Kidney tubule cell (primary cell): ENCODE data around the gene BCAS1.
"Not testable (repeated sequence)": the region's sequence is repeated elsewhere in the genome, so short reads cannot be mapped to it uniquely, and the experiment has no call there.

Experiments
- DNase-seq: peaks from one replicate; pipeline ENCODE4 v3.0.0-alpha.2; 2018; ENCODE audit warnings: low spot score

The BCAS1 gene

DNA sequence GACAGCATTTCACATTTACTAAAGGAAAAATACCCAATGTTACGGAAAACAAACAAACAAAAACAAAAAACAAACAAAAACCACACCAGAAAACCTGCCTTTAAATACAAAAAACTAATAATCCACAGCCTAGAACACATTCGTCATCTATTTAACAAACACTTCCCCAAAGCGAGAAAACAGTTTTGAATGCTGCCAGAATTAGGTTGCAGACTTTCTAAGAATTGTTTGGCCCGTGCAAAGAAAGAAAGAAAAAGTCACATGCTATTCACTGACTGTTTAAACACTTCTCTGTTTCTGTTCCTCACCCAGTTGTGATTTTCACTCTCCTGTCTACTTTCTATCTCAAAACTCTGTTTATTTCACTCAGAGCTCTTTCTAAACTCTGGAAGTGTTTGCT is 52.5 kb downstream of the BCAS1 start:
- DNase-seq = no peak

DNA sequence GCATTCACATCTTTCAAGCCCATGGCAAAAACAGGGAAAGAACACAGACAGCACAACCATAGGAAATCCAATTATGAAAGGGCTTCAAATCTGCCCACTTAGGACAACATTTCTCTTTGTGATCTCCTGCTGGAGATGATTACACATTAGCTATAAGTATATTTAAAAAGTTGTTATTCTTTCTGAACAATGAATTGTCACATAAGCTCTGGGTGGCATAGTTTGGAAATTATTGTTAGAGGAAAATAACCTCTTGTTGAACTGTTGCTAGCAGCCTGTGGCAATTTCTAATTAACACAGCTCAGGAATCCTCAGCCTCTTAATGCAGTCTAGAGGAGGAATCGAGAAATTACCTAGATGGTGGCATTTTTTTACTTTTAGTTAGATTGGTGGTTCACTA is 54.9 kb downstream of the BCAS1 start:
- no peak for DNase-seq

DNA sequence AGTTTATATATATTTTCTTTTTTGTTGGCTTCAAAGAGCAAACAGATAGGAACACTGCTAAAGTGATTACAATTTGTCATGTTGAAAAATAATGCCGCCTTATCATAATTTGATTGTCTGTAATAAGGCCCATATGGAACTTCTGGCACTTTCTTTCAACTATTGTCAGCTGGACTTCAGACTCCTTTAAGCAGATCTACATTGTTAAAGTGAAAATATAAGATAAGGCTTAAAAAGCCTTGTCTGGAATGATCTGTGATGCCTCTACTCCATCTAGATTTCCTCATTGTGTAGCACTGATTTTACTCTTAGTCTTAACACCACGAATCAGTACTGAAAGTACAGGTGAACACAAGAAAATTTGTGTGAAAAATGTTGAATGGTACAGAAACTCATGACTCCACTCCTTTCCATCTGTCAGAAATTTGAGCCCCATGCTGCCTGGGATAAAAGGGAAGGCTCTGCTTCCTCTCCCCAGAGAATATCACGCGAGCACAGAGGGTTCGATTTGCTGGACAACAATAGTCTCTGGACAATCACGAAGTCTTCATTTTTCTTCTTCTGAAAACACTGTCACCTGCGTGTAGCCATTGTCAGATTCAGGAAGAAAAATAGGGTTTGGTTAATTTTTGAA is 56.0 kb downstream of the BCAS1 start:
- DNase-seq = no peak

DNA sequence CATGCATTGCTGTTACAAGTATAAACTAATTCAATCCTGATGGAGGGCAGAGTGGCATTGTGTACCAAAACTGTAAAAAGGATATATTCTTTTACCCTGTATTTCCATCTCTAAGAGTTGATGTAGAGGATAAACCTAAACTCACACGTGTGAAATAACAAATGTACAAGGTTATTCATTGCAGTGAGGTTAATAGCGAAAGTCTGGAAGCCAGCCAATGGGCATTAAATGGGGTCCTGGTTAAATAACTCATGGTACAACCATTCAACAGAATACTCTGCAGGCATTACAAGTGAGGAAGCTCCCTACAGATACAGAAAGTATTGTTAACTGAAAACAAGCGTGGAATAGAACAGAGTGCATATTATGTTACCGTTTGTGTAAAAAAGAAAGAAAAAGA is 56.9 kb downstream of the BCAS1 start:
- no peak for DNase-seq

DNA sequence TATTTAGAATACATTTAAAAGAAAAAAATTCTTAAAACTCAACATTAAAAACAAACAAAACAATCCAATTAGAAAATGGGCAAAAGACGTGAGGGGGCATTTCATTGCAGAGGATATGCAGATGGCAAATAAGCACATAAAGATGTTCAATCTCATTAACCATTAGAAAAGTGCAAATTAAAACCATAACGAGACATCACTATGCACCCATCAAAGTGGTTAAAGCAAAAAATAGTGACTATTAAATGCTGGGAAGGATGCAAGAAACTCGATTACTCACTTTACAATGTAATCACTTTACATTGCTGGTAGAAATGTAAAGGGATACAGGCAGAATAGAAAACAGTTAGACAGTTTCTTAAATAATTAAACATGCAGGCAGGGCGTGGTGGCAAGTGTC is 59.0 kb downstream of the BCAS1 start:
- DNase-seq = no peak

DNA sequence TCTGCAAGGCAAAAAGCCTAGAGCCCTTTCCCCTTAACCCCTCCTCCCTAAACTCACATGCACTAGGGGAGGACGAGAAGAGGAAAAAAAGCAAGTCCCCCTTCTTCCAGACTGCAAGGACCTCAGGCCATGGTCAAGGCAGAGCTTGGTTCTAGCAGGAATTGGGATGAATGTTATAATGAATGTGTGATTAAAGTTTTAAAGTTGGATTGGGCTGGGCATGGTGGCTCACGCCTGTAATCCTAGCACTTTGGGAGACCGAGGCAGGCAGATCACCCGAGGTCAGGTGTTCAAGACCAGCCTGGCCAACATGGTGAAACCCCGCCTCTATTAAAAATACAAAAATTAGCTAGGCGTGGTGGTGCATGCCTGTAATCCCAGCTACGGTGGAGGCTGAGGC is 64.2 kb downstream of the BCAS1 start:
- not testable (repeated sequence) for DNase-seq

DNA sequence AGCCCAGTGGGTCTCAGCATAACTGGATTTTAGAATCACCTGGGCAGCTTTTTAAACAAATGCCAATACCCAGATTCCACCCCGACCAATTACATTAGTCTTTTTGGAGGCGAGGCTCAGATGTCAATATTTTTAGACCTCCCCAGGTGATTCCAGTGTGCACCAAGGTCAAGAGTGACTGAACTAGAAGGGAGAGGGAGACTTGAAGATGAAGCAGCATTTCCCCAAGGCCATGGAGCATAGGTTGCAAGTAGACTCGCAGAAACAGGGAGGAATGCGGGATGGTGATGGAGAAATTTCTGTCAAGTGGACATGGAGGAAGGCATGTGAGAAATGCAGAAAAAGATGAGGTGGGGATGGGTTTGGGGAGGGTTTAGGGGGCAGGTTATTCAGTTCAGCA is 64.9 kb downstream of the BCAS1 start:
- no peak for DNase-seq

DNA sequence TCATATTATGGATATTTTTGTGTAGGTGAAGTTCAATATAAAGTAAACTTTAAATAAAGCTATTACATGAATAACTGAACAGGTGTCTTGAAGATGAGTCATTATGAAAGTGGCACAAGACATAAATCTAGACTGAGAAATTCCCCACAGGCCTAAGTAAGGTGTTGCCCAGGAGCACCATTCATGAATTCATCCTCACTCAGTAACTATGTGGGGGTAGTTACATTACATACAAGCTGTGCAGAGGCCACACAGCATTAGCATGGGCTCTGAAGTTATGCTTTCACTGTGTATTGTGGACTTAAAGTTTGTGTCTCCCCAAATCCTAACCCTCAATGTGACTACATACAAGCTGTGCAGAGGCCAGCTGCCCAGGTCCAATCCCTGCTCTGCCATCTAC is 65.9 kb downstream of the BCAS1 start:
- DNase-seq = peak; percentile 33

DNA sequence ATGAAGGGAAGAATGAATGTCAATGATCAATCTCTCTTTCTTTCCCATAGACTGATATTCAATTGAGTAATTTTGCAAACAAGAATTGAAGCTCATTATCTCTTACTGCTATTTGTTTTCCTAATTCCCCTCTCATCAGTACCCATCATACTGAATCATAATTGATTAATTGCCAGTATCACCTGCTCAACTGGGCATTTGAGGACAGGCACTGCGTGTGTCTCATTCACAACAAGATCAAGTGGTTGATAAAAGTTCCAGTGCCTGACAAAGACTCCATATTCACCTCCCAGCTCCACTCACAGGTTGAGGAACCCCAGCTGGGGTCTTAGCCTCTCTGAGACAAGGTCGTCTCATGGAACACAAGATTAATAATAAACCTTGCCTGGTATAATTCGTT is 67.7 kb downstream of the BCAS1 start:
- no peak for DNase-seq

DNA sequence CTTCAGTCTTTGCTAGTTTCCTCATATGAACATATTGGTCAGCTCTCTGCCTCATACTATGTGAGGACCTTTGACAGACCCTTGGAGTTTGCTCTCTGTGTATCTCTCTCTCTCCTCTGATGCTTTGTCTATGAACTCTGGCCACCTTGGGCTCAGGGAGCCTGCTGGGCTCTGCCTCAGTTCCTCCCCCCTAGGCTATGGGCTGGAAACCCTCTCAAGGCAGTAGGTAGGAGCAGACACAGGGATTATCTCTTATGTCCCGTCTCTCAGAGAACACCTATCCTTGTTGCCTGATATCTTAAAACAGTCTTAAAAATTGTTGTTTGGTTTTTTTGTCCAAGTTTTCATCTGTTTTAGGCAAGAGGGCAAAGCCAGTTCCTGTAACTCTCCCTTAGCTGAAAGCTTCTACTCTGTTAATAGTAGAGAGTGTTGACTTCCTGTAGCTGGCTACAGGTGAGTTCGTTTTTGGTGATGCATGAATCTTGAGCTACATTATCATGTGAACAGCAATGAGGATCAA is 68.3 kb downstream of the BCAS1 start:
- DNase-seq = no peak

DNA sequence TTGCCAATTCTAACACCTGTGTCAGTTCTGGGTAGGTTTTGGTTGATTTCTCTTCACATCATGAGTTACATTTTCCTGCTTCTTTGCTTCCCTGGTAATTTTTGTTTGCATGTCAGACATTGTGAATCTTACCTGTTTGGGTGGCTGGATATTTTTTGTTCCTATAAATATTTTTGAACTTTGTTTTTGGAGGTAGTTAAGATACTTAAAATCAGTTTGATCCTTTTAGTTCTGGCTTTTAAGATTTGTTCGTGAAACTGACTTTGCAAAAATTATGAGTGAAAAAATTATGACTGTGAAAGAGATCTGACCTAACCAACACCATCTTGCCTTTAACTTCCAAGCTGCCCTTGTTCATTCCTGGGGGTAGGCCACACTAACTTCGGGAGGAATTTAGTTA is 69.5 kb downstream of the BCAS1 start:
- no peak for DNase-seq

DNA sequence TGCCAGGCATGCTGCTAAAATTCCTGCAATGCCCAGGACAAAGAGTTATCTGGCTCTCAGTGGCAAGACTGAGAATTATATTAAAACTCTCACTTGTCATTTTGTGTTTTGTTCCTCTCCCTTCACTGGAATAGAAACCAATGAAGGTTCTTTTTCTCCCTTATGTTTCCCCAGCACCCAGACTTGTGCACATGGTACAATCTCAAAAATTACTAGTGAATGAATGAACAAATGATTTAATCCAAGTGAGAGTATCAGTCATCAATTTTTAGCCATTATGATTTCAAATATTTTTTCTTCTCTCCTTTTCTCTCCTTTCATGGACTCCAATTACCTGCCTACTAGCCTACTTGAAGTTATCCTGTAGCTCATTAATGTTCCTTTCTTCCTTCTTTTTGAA is 70.1 kb downstream of the BCAS1 start:
- DNase-seq = no peak

DNA sequence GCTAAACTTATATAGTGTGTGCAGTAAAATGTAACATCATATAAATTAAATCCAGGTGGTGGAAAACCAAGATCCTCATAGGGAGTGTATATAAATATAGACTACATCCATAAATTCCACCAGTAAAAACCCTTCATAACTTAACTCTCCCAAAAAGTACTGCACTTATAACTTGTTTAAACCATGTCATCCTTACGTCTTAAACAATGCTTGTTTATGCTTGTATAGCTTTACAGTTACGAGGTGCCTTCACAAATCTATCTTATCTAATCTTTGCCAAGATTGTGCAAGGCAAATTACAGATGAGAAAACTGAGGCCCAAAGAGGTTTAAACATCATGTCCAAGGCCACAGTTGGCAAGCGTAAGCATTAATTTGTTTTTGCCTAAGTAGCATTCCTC is 71.3 kb downstream of the BCAS1 start:
- DNase-seq = no peak

DNA sequence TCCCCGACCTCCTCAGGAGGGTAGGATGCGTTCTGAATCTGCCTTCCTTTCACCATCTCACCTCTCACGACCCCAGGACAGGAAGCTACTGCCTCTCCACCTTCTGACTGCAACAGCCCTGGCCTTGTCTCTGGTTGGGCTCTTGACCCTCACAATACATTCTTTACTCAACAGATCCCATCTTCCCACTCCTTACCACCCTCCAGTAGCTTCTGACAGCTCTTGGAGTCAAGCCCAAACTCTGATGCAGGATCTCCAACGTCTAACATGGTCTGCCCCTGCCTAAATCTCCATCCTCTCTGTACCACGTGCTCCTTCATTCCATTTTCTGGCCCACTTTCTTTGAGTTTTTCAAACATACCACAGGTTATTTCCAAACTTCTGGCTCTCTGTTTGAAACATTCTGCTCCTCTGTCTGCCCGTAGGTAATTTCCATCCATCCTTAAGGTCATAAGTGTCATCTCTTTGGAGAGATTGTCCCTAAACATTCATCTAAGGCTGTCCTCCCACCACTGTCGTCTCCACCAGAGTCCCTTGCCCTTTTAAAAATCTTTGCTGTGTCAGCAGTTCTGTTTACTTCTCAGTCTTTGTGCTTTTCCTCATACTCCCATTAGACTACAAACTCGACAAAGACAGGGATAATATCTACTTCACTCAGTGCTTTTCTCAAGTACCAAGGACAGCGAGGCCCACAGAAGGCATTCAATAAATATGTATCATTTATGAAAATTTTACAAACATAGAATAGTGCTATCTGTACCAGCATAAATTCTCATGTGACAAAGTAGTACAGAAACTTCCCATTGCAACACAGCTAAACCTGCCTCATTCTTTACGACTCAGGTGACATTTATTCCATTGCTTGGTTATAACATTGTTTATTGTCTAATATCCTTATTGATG is 73.6 kb downstream of the BCAS1 start:
- no peak for DNase-seq

DNA sequence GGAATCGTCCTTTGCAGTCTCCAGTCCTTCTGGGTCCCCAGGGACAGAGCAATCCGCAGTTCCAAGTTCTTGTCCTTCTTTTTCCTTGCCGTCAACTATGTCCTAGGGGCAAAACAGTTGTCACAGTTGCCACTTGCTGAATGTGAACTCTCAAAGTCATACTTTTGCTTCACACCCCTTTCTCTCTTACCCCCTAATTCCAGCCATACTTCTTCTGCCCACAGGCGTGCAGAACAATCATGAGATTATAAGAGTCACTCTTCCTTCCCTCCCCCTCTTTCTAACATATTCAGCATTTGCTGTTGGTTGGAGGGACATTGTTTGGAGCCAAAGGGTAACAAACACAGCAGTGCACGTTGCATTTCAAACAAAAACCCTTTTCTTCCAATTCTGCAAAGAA is 74.4 kb downstream of the BCAS1 start:
- no peak for DNase-seq

DNA sequence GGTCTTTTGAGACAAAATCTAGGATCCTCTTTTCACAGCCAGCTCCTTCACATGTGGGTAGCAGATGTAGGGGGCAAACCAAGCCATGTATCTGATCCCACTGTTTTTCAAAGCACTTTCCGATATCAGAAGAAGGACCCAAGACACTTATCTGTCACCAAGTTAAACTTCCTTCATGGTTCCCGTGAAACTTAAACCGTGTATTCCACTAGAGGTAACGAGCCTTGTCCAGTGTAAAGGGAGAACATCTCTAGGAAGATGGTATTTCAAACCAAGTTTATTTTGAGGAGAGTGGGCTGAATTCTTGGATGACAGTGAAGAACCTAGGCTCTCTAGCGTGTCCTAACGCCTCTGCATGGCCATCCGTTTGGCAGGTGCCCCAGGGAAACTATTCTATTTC is 76.3 kb downstream of the BCAS1 start:
- no peak for DNase-seq

DNA sequence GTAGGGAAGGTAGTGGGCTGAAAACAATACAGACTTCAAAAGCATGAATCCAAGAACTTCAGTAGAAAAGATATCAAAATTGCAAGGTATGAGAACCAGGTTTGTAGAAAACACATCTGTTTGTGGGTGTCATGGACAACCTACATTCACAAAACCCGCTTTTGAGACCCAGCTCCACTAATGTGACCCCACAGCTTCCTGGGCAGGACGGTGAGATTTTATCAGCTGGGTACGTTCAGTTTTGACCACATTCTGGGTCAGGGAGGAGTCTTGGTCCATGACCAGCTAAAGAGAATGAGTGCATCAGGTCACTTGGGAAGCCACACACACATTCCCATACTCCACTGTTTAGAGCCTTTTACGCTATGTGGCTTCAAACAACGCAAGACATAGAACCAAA is 77.1 kb downstream of the BCAS1 start:
- DNase-seq = no peak

DNA sequence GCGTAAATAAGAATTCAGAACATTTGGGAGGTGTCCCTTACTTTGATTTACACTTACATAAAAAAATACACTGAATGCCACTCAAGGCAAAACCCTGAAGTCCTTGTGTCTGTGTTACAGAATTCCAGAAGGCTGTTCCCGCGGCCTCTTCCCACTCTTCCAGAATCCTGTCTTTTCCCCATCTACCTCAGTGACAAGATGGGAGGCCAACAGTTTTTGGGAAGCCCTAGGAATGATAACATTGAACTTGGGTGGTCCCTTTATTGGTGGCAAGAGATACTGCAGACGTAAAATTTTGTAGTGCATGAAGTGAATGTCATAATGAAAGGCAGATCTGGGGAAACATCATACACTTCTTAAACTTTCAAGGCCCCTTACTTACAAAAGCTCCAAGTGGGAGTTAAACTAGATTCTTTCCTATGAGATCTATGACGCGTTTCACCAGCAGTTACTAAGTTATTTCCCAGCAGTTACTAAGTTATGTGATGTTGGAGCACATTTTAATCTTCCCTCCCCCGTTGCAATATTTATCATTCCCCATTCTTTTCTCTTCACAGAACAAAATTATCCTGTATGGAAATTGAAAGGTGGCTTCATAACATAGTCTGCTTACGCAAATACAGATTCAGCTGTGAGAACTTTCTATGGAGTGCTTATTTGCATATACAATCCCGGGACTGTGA is 79.5 kb downstream of the BCAS1 start:
- no peak for DNase-seq

DNA sequence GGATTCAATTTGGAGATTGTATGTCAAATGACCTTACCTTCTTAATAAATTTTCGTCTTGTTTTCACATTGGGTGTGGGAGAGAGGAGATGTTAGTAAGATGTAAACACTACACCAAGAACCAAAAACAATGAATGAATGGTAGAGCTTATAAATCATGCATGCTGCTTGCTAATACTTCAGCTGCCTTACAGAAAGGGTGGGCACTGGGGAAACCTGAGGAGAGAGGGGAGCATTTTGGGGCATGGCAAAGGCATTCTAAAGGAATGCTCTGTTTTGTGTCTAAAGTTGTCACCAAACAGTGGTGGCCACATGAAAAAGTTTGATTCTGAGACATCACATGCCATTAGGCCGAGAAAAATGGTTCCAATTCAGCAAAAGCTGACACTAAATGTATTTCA is 80.4 kb downstream of the BCAS1 start:
- DNase-seq = no peak

DNA sequence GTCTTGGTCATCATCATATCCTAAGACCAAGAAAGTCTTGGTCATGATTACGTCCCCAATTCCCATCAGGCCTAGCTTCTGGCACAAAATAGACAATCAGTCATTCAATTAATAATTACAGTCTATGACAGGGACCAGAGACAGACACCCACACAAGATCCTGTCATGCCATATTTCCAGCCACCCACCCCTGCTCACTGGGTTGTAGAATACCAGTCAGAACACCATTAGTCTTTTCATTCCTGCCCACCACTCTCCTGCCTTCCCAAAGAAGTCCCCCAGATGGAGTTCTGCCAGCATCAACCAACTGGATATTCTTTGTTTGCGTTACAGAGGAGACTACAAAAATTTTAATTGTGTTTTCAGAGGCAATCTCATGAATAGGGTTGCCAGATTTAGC is 81.0 kb downstream of the BCAS1 start:
- no peak for DNase-seq

DNA sequence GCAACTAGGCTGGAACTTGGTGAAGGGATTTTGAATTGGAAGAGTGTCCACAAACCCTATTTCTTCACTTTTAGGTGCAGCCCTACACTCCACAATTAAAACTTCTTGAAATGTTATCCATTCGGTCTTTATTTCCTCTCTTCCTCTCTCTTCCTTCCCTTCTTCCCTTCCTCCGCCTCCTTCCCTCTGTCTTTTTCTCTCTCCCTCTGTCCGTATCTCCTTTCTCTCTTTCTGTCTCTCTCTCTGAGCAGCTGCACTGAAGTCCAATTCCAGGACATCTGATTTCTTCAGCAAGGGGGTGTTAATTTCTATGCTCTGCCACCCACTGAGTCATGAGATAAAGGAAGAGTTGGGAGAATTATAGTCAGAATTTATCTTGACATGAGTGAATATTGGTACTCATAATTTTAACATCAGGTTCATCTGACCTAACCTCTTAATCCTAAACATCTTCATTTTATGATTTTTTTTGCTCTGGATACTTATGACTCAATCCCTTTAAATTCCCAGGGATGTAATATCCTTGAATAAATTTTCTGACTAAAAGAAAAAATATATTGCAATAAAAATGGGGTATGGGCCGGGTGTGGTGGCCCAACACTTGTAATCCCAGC is 84.2 kb downstream of the BCAS1 start:
- DNase-seq = no peak

DNA sequence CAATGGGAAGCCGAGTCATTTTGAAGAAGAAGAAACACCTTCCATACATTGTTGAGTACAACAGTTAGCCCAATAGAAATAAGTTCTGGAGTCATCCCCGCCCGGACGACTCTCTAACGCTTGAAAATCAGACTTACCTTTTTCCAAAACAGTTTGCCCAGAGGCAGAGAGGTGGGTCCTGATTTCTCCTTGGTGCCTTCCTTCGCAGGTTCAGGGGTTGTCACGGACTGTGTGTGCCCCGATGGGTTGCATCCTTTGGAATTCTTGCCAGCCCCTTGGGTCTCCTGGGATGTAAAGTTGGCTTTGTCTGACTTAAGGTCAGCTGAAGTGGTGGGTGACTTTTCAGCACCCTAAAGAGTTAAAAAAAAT is 85.3 kb downstream of the BCAS1 start:
- no peak for DNase-seq
